ENCODE data around the gene SEMA6C. TPM values are rescaled to one million over a fixed set of nuclear protein-coding genes. Genes with fewer than 3 reads are reported as not detected.

Gene SEMA6C
- total RNA-seq, 8 experiments from 2014 or later = 1.0 to 33.6 (median 15.4) TPM

DNA sequence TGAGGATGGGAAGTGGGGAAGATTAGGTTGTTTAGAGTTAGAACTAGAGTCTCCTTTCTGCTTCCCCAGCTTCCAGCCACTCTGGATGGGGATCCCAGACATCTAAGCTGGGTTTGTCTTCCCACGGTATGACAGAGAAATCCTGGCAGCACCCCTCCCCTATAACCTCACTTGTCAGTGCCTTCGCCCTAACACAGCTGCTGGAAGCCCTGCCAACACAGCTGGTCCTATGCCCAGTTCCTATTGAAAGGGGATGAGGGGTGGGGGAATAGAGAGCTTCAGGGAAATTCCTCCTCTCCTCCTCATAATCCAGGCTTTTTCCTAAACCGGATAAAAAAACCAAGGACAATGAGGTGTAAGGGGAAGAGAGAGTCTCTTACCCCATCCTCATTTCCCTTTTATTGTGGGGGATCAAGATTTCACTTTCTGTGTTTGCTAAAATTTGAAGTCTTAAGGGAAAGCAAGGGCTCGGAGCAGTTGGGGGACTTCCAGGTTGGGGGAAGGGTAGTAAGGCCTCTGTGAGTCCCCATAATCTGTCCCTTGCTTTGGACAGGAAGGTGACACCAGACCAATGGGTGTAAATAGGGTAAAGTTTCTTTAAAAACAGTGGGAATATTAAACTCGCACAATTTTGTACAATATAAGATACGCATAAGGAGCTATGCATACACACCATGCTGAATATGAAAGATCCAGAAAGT, 28.8 kb upstream of the SEMA6C start:
- H3K4me3 ChIP-seq = no peak overlapping the region
- peak in 2 of 8 experiments; percentile 20 to 43 for ATAC-seq (replicated peaks in 6 of 8)
- in situ Hi-C loops (cut with MboI; ENCODE audit: low pct_unique_long_range_greater_than_20kb in 2 of 9, low sequenced_read_pairs in 9 of 9, unreplicated experiment in 9 of 9) = no loop called here

GRCh38 chr1:151171190-151171589, 24.8 kb upstream of the SEMA6C start:
- in situ Hi-C loops (cut with MboI; ENCODE audit: low pct_unique_long_range_greater_than_20kb in 2 of 9, low sequenced_read_pairs in 9 of 9, unreplicated experiment in 9 of 9) = loop anchor here in 1 of 9 experiments (25.0 kb wide), 1 partner anchor 109 kb away; the partner anchor contains the start of genes CDC42SE1, GABPB2 and MLLT11
- 63 to 100% (median 84%) methylated on average over 1 to 5 of the region's 5 CpGs; no CpG with 5 or more reads in 4 of the 10 experiments for WGBS, 10 experiments

More for the DNA sequence above, 28.8 kb upstream of the SEMA6C start:
- Histone ChIP-seq H3K27ac (no peak overlapping the region), H3K4me1 (replicated peaks in 1 of 2) (peaks cover 0 to 4% of the 10 kb centered on the region in 2 donors)
- WGBS, 10 experiments = 51 to 100% (median 93%) methylated on average over 1 to 6 of the region's 6 CpGs; no CpG with 5 or more reads in 1 of the 10 experiments

DNA sequence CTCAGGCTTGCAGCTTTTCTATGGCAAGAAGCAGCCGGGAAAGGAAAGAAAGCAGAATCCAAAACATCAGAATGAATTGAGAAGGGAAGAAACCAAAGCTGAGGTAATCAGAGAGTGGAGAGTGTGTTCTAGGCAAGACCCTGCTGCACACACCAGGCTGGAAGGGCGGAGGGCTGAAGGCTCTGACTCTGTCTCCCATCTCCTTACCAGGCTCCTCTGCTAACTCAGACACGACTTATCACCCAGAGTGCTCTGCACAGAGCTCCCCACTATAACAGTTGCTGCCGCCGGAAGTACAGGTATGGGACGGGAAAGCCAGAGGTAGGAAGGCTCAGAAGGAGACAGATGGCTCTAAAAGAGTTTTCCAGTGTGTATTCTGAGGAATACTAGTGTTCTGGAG, 20.7 kb upstream of the SEMA6C start:
- 61 to 100% (median 88%) methylated on average over 1 to 6 of the region's 6 CpGs; no CpG with 5 or more reads in 4 of the 10 experiments for WGBS, 10 experiments
- H3K4me1 ChIP-seq (replicated peaks in 1 of 2) = peaks cover 12 to 13% of the 10 kb centered on the region in 2 donors
- H3K4me3 ChIP-seq = peak overlapping the region; percentile 58 to 79 (median 77)
- in situ Hi-C loops (cut with MboI; ENCODE audit: low pct_unique_long_range_greater_than_20kb in 2 of 9, low sequenced_read_pairs in 9 of 9, unreplicated experiment in 9 of 9) = loop anchor here in 1 of 9 experiments (25.0 kb wide), 1 partner anchor 105 kb away; the partner anchor contains the start of genes CDC42SE1, GABPB2 and MLLT11
- peak overlapping the region in 1 of 2 donors; percentile 85 for H3K27ac ChIP-seq
- ATAC-seq (replicated peaks in 6 of 8) = no peak

More at GRCh38 chr1:151171190-151171589, 24.8 kb upstream of the SEMA6C start:
- Histone ChIP-seq H3K27ac (no peak overlapping the region), H3K4me3 (no peak overlapping the region), H3K4me1 (replicated peaks in 1 of 2) (peaks cover 5 to 7% of the 10 kb centered on the region in 2 donors)
- no peak for ATAC-seq (replicated peaks in 6 of 8)

- 2 to 8% (median 4%) methylated on average over 5 to 15 of the region's 15 CpGs; no CpG with 5 or more reads in 3 of the 10 experiments for WGBS, 10 experiments
- ATAC-seq (replicated peaks in 6 of 8) = peak; percentile 8 to 54 (median 14)
- Histone ChIP-seq H3K4me1 (replicated peaks in 1 of 2) (peaks cover 12 to 13% of the 10 kb centered on the region in 2 donors), H3K27ac (peak overlapping the region; percentile 54 to 85), H3K4me3 (peak overlapping the region; percentile 58 to 79 (median 77))
- in situ Hi-C loops (cut with MboI; ENCODE audit: low pct_unique_long_range_greater_than_20kb in 2 of 9, low sequenced_read_pairs in 9 of 9, unreplicated experiment in 9 of 9) = loop anchor here in 1 of 9 experiments (25.0 kb wide), 1 partner anchor 104 kb away; the partner anchor contains the start of genes CDC42SE1, GABPB2 and MLLT11
Observed at GRCh38 chr1:151166505-151166956, 20.1 kb upstream of the SEMA6C start.

DNA sequence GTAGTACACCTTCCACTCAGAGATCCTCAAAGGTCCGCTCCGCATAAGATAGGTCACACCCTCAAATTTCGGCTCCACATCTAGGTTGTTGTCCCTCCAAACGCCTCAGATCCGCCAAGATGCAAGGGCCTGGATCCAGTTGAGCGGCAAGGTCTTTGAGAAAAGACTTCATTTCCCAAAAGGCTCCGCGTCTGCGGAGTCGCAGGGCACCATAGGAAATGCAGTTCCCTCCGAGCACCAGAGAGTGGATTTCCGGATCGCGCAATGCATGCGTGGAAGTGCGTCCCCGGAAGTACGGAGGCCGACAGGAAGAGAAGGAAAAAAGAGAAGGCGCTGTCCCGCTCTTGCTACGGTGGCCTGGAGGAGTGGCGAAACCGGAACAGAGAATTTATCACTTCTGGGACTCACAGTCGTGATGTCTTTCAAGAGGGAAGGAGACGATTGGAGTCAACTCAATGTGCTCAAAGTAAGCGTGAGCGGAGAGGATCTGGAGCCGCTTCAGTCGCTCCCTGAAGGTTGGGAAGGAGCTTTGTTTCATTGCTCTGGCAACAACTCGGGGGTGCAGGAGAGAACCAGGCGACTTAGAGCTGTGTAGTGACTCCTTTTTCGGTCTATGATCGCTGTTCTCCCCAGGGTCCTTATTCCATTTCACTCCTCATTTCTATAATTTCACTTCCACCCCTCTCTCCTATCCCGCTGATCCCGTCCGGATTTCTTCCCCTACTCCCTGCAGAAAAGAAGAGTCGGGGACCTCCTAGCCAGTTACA, 19.5 kb upstream of the SEMA6C start, which contains the start of the genes LYSMD1 and SCNM1:
TSS of gene LYSMD1 (minus strand) at position 165 of the 767 bp plus-strand sequence. CDS start 644 bp downstream, outside the sequence.
TSS of gene SCNM1 (plus strand) at position 407 of the 767 bp plus-strand sequence. CDS start at position 416, 9 bp downstream.
- H3K27ac ChIP-seq = peak within 1 kb of the TSS; percentile 78 to 85
- peak within 1 kb of the TSS; percentile 58 to 79 (median 77) for H3K4me3 ChIP-seq
- WGBS, 10 experiments = 0 to 10% (median 0%) methylated on average over 4 to 32 of the region's 38 CpGs; no CpG with 5 or more reads in 1 of the 10 experiments
- in situ Hi-C loops (cut with MboI; ENCODE audit: low pct_unique_long_range_greater_than_20kb in 2 of 9, low sequenced_read_pairs in 9 of 9, unreplicated experiment in 9 of 9) = loop anchor here in 1 of 9 experiments (25.0 kb wide), 1 partner anchor 104 kb away; the partner anchor contains the start of genes CDC42SE1, GABPB2 and MLLT11
- peak; percentile 75 to 93 (median 90) for ATAC-seq (replicated peaks in 6 of 8)
- peaks cover 12 to 13% of the 10 kb centered on the region in 2 donors for H3K4me1 ChIP-seq (replicated peaks in 1 of 2)

- in situ Hi-C loops (cut with MboI; ENCODE audit: low pct_unique_long_range_greater_than_20kb in 2 of 9, low sequenced_read_pairs in 9 of 9, unreplicated experiment in 9 of 9) = loop anchor here in 1 of 9 experiments (25.0 kb wide), 1 partner anchor 103 kb away; the partner anchor contains the start of genes CDC42SE1, GABPB2 and MLLT11
- peaks cover 12 to 13% of the 10 kb centered on the region in 2 donors for H3K4me1 ChIP-seq (replicated peaks in 1 of 2)
- WGBS, 10 experiments = 0 to 3% (median 0%) methylated on average over 2 to 12 of the region's 15 CpGs; no CpG with 5 or more reads in 4 of the 10 experiments
- peak overlapping the region; percentile 58 to 79 (median 77) for H3K4me3 ChIP-seq
- ATAC-seq (replicated peaks in 6 of 8) = peak; percentile 41 to 73 (median 60)
- H3K27ac ChIP-seq = peak overlapping the region; percentile 78 to 84
Observed at GRCh38 chr1:151165281-151165737, 18.9 kb upstream of the SEMA6C start.

DNA sequence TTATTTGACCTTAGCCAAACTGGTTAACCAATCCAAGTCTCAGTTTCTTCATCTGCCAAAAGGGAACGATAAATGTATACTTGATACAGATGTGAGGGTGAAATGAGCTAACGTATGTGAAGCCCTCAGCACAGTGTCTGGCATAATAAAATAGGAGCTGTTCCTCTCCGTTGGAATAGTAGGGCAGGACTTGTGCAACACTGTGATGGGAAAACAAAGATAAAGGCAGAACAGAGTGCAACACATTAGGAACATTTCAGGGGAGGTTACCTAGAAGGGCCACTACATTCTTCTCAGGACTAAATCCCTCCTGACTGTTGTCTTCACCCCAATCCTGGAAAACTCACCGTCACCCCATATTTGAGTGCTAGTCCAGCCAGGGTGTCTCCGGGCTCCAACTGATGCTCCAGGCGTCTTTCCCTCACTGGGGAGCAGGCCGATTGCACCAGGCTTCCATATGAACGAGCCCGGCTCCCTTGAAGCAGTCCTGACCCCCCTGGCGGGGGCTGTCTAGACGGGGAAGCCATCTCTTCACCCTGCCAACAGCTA, 18.4 kb upstream of the SEMA6C start:
- 0 to 43% (median 25%) methylated on average over 1 to 8 of the region's 11 CpGs; no CpG with 5 or more reads in 2 of the 10 experiments for WGBS, 10 experiments
- H3K4me3 ChIP-seq = peak overlapping the region; percentile 58 to 79 (median 77)
- in situ Hi-C loops (cut with MboI; ENCODE audit: low pct_unique_long_range_greater_than_20kb in 2 of 9, low sequenced_read_pairs in 9 of 9, unreplicated experiment in 9 of 9) = loop anchor here in 1 of 9 experiments (25.0 kb wide), 1 partner anchor 103 kb away; the partner anchor contains the start of genes CDC42SE1, GABPB2 and MLLT11
- H3K27ac ChIP-seq = peak overlapping the region; percentile 78 to 84
- peaks cover 12 to 13% of the 10 kb centered on the region in 2 donors for H3K4me1 ChIP-seq (replicated peaks in 1 of 2)
- ATAC-seq (replicated peaks in 6 of 8) = peak in 4 of 8 experiments; percentile 0 to 1 (median 0)

DNA sequence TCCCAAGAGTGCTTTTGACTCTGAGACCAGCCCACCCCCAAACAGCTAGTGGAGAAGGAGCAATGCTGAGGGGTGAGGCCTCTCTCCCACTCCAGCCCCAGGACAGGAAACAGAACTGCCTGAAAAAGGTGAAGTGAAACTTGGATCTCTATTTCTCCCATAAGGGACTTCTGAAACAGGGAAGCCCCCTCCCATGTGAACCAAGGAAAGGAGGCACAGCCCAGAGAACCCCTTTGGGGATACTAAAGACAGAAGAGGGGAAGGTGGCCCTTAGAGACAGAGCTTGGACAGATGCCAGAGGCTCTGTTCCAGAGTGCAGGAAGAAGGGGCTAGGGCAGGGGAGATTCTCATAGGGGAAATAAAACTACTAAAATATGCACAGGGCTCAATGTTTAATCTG, 12.9 kb upstream of the SEMA6C start:
- in situ Hi-C loops (cut with MboI; ENCODE audit: low pct_unique_long_range_greater_than_20kb in 2 of 9, low sequenced_read_pairs in 9 of 9, unreplicated experiment in 9 of 9) = loop anchor here in 1 of 9 experiments (25.0 kb wide), 1 partner anchor 97 kb away; the partner anchor contains the start of genes CDC42SE1, GABPB2 and MLLT11
- Histone ChIP-seq H3K4me1 (replicated peaks in 1 of 2) (peaks cover 7 to 9% of the 10 kb centered on the region in 2 donors), H3K4me3 (no peak overlapping the region), H3K27ac (no peak overlapping the region)
- ATAC-seq (replicated peaks in 6 of 8) = no peak

DNA sequence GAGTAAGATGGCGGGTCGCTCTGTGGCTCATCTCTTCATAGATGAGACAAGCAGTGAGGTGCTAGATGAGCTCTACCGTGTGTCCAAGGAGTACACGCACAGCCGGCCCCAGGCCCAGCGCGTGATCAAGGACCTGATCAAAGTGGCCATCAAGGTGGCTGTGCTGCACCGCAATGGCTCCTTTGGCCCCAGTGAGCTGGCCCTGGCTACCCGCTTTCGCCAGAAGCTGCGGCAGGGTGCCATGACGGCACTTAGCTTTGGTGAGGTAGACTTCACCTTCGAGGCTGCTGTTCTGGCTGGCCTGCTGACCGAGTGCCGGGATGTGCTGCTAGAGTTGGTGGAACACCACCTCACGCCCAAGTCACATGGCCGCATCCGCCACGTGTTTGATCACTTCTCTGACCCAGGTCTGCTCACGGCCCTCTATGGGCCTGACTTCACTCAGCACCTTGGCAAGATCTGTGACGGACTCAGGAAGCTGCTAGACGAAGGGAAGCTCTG, 12.4 kb upstream of the SEMA6C start:
- H3K27ac ChIP-seq = no peak overlapping the region
- peaks cover 2 to 5% of the 10 kb centered on the region in 2 donors for H3K4me1 ChIP-seq (replicated peaks in 1 of 2)
- 90 to 96% (median 93%) methylated on average over 3 to 12 of the region's 22 CpGs; no CpG with 5 or more reads in 5 of the 10 experiments for WGBS, 10 experiments
- ATAC-seq (replicated peaks in 6 of 8) = peak in 1 of 8 experiments; percentile 18
- H3K4me3 ChIP-seq = no peak overlapping the region
- in situ Hi-C loops (cut with MboI; ENCODE audit: low pct_unique_long_range_greater_than_20kb in 2 of 9, low sequenced_read_pairs in 9 of 9, unreplicated experiment in 9 of 9) = loop anchor here in 1 of 9 experiments (25.0 kb wide), 1 partner anchor 96 kb away; the partner anchor contains the start of genes CDC42SE1, GABPB2 and MLLT11

GRCh38 chr1:151158326-151158725, 11.9 kb upstream of the SEMA6C start:
- Histone ChIP-seq H3K4me3 (no peak overlapping the region), H3K4me1 (replicated peaks in 1 of 2) (peaks cover 2 to 5% of the 10 kb centered on the region in 2 donors), H3K27ac (no peak overlapping the region)
- in situ Hi-C loops (cut with MboI; ENCODE audit: low pct_unique_long_range_greater_than_20kb in 2 of 9, low sequenced_read_pairs in 9 of 9, unreplicated experiment in 9 of 9) = loop anchor here in 1 of 9 experiments (25.0 kb wide), 1 partner anchor 96 kb away; the partner anchor contains the start of genes CDC42SE1, GABPB2 and MLLT11
- ATAC-seq (replicated peaks in 6 of 8) = peak in 1 of 8 experiments; percentile 16
- 20 to 100% (median 94%) methylated on average over 1 to 5 of the region's 5 CpGs; no CpG with 5 or more reads in 2 of the 10 experiments for WGBS, 10 experiments

DNA sequence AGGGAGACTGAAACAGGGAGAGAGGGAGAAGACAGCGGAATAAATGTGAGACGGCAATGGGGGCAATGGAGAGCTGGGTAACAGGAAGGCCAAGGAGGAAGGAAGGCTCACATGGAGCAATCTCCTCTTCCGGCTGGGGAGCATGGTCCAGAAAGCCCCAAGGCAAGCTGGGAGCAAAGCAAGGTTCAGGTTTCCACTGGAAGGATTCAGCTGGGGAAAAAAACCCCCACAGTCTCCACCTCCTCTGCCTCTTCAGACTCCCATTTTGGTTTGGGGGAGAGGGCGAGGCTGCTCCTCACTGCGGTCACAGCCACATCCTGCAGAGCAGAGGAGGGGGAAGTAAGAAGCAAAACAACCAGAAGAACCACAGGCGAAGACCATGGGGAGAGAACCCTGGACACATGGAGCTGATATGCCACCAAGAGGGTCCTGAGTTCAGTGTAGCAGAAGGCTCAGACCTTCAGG, 10.7 kb upstream of the SEMA6C start:
- Histone ChIP-seq H3K4me1 (replicated peaks in 1 of 2) (peaks cover 2 to 5% of the 10 kb centered on the region in 2 donors), H3K27ac (no peak overlapping the region), H3K4me3 (no peak overlapping the region)
- ATAC-seq (replicated peaks in 6 of 8) = no peak
- in situ Hi-C loops (cut with MboI; ENCODE audit: low pct_unique_long_range_greater_than_20kb in 2 of 9, low sequenced_read_pairs in 9 of 9, unreplicated experiment in 9 of 9) = loop anchor here in 1 of 9 experiments (25.0 kb wide), 1 partner anchor 95 kb away; the partner anchor contains the start of genes CDC42SE1, GABPB2 and MLLT11
- 33 to 100% (median 90%) methylated on average over 1 to 6 of the region's 6 CpGs; no CpG with 5 or more reads in 1 of the 10 experiments for WGBS, 10 experiments
